GM18861 (cell line): ENCODE results near the gene CTNND2.
A peak's percentile ranks its signal among the peaks of the same experiment; 100 is the strongest.

ENCODE experiments used
- ATAC-seq: cut with Tn5 transposase; IDR thresholded peaks from one replicate; pipeline ENCODE4 v1.9.1; 2021; ENCODE audit not compliant: unreplicated experiment

Gene CTNND2

GRCh38 chr5:11000515-11001353 is 903.5 kb downstream of the CTNND2 start:
- no peak for ATAC-seq

GRCh38 chr5:10999714-11000113 is 904.5 kb downstream of the CTNND2 start:
- ATAC-seq, result no peak

GRCh38 chr5:10995891-10996290 is 908.4 kb downstream of the CTNND2 start:
- no peak for ATAC-seq

DNA sequence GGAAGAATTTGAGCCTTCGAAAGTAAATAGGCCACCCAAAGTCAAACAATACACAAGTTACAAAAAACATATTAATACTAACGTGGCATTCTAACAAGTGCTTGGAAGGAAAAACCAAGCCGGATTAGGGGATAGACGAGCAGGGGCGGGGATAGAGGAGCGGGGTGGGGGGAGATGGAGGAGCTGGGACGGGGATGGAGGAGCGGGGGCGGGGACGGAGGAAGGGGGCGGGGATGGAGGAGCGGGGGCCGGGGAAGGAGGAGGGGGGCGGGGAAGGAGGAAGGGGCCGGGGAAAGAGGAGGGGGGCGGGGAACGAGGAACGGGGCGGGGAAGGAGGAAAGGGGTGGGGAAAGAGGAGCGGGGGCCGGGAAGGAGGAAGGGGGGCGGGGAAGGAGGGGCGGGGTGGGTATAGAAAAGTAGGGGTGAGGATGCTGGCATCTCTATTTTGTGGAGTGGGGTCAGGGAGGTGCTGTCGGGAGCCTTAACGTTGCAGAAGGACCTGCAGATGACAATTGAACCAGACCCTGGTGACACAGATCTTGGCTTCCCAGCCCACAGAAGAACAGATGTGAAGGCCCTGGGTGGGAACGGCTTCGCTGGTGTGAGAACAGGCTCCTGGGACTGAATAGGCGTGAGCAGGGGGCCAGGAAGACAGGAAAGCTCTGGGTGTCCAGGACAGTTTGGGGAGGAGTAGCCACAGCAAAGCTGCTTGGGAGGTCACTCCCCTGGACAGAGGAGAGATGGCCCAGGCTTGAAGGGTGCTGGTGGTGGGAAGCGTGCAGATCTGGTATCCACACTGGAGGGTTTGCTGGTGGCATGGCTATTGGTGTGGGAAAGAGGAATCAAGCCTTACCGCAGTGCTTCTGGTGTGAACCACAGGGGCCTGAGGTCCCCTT is 909.9 kb downstream of the CTNND2 start:
- ATAC-seq, result no peak

DNA sequence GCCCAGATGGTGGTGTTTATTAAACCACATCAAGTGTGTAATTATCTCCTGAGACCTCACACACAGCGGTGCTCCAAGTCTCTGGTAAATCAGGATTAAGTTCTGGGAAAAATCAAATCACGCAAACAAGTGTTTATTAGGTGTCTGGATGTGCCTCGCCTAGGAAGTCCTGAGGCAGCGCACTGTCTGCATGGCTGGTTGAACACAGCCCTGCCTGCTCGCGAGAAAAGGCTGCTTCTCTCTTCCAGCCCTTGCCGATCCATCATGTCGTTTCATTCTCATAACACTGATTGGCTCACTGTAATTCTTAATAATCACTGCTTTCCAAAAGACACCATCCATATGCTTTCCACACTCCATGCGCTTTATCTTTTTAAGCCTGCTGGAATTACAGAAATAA is 913.6 kb downstream of the CTNND2 start:
- ATAC-seq, result no peak

GRCh38 chr5:10989577-10990263 is 914.5 kb downstream of the CTNND2 start:
- ATAC-seq, result no peak

- no peak for ATAC-seq
Observed at GRCh38 chr5:10988622-10989021, 915.6 kb downstream of the CTNND2 start.

GRCh38 chr5:10987925-10988504 is 916.2 kb downstream of the CTNND2 start:
- ATAC-seq, result peak; percentile 87

- no peak for ATAC-seq
Observed at GRCh38 chr5:10987276-10987924, 916.8 kb downstream of the CTNND2 start.

DNA sequence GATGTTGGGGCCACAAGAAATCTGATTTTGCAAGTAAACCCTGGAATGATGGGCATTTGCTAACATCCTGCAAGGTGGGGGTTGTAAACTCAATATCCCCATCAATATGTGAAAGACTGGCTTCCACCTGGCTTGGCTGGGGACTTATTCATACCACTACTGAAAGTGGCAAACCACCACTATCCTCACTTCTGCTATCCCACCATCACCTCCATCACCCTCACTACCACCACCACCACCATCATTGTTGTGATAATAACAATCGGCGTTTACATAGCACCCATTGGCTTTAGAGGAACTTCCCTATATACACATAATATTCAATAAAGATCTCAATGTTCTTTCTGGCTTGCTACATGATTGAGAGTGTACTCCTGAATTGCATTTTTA is 918.5 kb downstream of the CTNND2 start:
- no peak for ATAC-seq

DNA sequence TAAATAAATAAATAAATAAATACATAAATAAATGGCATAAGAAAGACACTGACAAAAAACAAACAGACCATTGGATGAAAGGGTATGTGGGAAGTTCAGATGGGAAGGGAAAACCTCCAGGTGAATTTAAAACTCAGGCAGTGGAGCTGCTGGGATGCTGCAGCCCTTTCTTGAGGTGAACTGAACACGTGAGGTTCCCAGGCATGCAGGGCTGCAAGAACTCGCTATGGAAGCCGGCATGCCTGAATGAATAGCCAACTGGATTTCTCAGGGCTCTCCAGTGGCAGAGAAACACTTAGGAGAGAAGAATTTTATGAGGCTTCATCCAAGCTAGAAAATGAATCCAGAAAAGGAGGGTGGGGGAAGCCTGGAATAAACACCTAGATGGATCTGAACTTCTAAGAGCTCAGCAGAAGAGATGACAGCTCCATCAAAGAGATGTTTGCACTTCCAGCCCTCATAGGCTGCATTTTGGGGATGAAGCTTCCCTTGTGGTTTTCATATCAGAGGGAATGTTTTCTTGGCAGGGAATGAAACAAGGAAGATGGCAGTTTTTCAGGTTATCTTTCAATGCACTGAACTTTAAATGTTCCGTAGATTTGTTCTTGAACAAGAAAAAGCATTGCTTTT is 919.0 kb downstream of the CTNND2 start:
- ATAC-seq, result no peak

GRCh38 chr5:10984021-10984715 is 920.1 kb downstream of the CTNND2 start:
- ATAC-seq, result no peak

GRCh38 chr5:10982626-10983025 is 921.6 kb downstream of the CTNND2 start:
- ATAC-seq, result no peak

DNA sequence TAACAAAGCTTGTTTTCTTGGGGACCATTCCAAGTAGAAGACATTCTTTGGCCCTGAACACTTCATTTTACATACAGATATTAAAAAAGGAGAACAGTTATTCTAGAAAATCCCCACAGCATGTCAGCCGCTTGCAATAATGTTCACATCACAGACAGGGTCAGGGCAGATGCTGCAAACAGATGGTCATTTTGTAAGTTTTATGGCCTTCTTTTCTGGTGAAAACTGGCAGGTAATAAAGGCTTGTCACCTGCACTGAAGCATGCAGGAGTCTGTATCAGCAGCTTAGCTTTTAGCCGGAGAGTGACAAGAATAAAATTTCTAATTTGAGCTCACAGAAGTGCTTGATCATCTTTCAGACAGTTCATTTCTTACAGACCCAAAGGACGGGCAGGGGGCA is 922.3 kb downstream of the CTNND2 start:
- no peak for ATAC-seq

DNA sequence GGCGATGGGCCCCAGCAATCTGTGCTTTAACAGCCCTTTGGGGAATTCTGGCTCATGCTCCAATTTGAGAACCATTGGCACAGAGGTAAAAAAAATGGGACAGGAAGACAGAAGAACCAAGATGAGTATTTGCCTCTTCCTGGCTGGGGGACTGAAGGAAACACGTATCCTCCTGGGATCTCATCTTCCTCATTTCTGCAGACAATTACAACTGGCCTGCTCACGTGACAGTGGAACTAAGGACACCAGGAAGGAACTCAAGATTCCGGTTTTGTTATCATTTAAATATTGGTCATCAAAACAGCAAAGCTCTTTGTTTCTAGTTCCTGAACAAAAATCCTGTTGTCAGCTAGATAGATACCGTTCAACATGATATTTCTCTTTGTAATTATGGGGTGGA is 927.2 kb downstream of the CTNND2 start:
- ATAC-seq, result no peak

- ATAC-seq, result no peak
Observed at GRCh38 chr5:10975945-10976344, 928.3 kb downstream of the CTNND2 start.

GRCh38 chr5:10974850-10975249 is 929.4 kb downstream of the CTNND2 start:
- no peak for ATAC-seq

- ATAC-seq, result no peak
Observed at GRCh38 chr5:10973316-10973715, 930.9 kb downstream of the CTNND2 start.

GRCh38 chr5:10969684-10970180 is 934.5 kb downstream of the CTNND2 start:
- no peak for ATAC-seq
